Activated T-helper 1 cell treated with anti-CD3 and anti-CD28 coated beads, Interleukin-2, amount 50 U/mL, for 16 hours (primary cell): ENCODE results near the gene REG1B.
"Not testable (repeated sequence)": the region's sequence is repeated elsewhere in the genome, so short reads cannot be mapped to it uniquely, and the experiment has no call there.

ENCODE experiments used
- DNase-seq, 2 donors: peaks; one replicate each; pipeline ENCODE4 v3.0.0-alpha.2; 2020; ENCODE audit warnings: low read depth in 1 of 2, low spot score in 1 of 2

REG1B gene

DNA sequence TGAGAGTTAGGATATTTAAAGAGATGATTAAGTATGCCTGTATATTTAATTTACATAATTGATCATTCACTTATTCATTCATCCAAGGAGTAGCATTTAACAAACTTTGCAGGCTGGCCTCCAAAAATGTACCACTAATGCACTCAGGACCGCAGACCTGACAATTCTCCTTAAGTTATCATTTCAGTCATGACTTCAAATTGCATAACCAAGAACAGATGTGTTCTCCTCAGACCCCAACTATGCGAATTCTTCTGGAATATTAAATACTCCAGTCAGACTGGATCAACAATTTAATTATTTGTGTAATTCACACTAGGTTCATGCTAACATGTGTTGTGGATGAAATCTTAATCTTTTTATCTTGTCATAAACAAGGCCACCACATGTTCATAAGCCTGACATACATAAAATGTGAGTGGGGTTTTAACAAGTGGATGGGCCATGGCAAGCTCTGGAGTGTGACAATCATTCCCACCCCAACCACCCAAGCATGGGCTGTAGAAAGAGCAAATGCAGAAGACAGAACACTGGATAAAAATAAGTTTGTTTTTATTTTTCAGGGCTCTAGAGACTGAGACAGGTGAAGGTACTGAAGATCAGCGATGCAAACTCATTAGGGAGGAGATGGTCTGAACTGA is 3.2 kb downstream of the REG1B start:
- no peak for DNase-seq

DNA sequence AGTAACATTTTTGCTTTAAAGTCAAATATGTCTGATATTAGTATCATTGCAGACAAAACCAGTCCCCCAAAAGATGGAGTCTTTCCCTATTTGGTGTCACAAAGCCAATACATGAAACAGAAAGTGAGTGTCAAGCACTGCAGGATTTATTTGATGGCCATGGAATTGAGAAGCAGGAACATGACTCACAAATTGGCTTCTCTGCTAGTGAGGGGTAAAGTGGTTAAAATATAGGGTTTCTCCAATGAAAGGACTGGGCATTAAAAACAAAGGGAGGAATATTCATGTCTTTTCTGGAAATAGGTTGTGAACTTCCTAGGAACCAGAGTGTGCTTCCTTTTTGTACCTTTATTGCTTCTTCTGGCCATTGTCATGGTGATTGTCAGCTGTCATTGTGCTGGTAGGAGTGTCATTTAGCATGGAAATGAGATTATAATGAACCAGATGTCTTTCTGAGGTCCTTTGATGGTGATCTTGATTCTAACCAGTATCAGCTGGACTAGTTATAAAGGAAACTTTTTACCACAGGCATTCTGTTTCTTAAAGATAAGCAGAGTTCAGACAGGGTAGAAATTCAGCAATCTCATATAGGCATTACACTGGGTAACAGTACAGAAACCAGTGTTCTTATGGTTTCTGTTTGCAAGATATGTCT is 4.1 kb downstream of the REG1B start:
- DNase-seq, result no peak

DNA sequence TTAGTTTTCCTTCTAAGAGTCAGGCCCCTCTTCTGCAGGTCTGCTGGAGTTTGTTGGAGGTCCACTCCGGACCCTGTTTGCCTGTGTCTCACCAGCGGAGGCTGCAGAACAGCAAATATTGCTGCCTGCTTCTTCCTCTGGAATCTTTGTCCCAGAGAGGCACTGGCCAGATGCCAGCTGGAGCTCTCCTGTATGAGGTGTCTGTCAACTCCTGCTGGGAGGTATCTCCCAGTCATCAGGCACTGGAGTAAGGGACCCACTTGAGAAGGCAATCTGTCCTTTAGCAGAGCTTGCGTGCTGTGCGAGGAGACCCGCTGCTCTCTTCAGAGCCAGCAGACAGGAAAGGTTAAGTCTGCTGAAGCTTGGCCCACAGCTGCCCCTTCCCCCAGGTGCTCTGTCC is 4.8 kb downstream of the REG1B start:
- DNase-seq, result no peak

GRCh38 chr2:79071078-79071477 is 16.7 kb downstream of the REG1B start:
- no peak for DNase-seq

GRCh38 chr2:79065201-79065600 is 22.6 kb downstream of the REG1B start:
- DNase-seq, result no peak

GRCh38 chr2:79054769-79055168 is 33.0 kb downstream of the REG1B start:
- not testable (repeated sequence) for DNase-seq

- DNase-seq, result not testable (repeated sequence)
These were observed 34.3 kb downstream of the REG1B start for GRCh38 chr2:79053486-79053885.

DNA sequence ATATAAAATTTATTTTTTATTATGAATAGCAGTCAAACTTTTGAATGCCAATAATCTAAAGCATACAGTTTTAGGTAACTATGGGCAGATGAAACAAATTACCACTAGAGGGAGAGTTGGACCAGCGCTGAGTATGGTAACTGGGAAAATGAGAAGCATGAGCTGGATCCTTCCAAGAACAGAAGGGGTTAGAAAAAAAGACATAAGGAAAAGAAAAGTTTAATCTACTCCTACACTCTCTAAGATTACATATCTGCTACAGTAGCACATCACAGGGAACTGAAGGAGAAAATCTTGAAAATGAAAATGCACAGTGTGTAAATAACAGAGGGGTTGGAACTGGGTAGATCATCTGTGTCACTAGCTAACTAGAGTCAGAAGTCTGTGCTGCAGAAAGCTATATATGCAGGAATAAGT is 46.8 kb downstream of the REG1B start:
- no peak for DNase-seq

- no peak for DNase-seq
These were observed 47.8 kb downstream of the REG1B start for GRCh38 chr2:79039944-79040343.
